Kidney epithelial cell (primary cell): ENCODE results near the gene SLFN12L. TPM values are rescaled to one million over a fixed set of nuclear protein-coding genes. Genes with fewer than 3 reads are reported as not detected.
"Not testable (repeated sequence)": the region's sequence is repeated elsewhere in the genome, so short reads cannot be mapped to it uniquely, and the experiment has no call there.

Source experiments
- DNase-seq: peaks from one replicate; pipeline ENCODE4 v3.0.0-alpha.2; 2010; ENCODE audit warnings: low read depth
- H3K27me3 ChIP-seq: 2 replicates; pipeline ENCODE4 v1.6.0; 2011; ENCODE audit warnings: low read length; ENCODE audit not compliant: control insufficient read depth, insufficient read depth
- H3K36me3 ChIP-seq: 2 replicates; pipeline ENCODE4 v1.5.1; 2011; ENCODE audit warnings: low read length; ENCODE audit not compliant: control insufficient read depth, insufficient read depth
- H3K4me3 ChIP-seq: 2 replicates; pipeline ENCODE4 v1.5.1; 2011; ENCODE audit warnings: low read depth, mild to moderate bottlenecking, control low read depth, low read length
- total RNA-seq: library from RNA; depleted of rRNA; stranded (reverse); fragments of >200 nt; gene quantifications from 2 replicates; pipeline ENCODE4 v1.2.3, GENCODE V29; 2015
- TF ChIP-seq, protein P1 (sequence below): IDR thresholded peaks from 2 replicates; pipeline ENCODE4 v1.5.1; 2011; ENCODE audit warnings: mild to moderate bottlenecking, moderate library complexity, low read length, control low read depth, inconsistent platforms; ENCODE audit not compliant: insufficient read depth, poor library complexity, severe bottlenecking

Gene SLFN12L
- total RNA-seq, 1 donor from 2014 or later, result not detected

DNA sequence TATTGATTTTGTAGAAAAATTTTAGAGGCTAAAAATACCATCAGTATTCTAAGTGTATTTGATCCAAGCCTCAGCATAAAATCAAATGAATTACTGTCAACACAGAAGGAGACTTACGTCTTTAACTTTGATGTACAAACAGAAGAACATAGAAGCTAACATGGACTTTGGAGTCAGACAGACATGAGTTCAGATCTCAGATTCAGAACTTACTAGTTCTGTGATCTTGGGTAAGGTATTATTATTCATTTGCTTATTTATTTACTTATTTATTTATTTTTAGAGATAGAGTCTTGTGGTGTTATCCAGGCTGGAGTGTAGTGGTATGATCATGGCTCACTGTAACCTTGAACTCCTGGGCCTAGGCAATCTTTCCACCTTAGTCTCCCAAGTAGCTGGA lies 4.0 kb upstream of the SLFN12L start:
- no peaks in the 10 kb centered on the region for H3K27me3 ChIP-seq
- TF ChIP-seq, protein P1, sequence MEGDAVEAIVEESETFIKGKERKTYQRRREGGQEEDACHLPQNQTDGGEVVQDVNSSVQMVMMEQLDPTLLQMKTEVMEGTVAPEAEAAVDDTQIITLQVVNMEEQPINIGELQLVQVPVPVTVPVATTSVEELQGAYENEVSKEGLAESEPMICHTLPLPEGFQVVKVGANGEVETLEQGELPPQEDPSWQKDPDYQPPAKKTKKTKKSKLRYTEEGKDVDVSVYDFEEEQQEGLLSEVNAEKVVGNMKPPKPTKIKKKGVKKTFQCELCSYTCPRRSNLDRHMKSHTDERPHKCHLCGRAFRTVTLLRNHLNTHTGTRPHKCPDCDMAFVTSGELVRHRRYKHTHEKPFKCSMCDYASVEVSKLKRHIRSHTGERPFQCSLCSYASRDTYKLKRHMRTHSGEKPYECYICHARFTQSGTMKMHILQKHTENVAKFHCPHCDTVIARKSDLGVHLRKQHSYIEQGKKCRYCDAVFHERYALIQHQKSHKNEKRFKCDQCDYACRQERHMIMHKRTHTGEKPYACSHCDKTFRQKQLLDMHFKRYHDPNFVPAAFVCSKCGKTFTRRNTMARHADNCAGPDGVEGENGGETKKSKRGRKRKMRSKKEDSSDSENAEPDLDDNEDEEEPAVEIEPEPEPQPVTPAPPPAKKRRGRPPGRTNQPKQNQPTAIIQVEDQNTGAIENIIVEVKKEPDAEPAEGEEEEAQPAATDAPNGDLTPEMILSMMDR, result no peak
- DNase-seq, result no peak
- no peak overlapping the region for H3K4me3 ChIP-seq
- H3K36me3 ChIP-seq, result no peaks in the 10 kb centered on the region

DNA sequence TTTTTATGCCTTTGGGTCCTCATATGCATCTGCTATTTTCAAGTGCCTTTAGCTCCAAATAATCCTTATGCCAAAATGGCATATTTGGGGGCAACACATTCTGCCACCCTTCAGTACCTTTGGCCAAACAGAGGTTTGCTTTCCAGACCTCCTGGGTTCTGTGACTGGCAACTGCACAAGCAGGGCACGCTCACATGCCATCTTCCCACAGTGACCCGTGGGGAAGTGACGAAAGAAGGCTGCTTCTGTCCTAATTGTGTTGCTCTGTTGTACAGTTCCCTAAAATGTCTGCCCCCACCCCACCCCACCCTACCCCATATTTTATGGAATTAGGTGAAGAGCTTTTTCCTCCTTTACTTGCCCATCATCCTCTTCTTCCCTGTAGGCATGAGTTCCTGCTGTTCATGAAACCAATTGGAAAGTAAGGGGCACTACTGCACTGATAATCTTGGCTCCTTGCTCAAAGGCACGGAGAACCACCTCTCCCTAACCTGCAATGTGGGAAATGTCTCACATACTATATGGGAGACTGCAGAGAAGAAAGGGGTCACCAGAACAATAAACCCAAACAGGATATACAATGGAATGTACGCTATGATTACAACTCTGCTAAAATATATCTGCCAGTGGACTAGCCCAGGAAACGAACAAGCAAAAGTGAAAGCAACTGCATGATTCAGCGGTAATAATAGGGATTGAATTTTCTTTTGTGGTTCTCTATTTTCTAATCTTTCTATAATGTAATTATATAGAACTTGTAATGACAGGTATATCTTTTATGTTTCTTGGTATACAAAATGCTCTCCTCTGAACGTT lies 3.3 kb upstream of the SLFN12L start:
- no peaks in the 10 kb centered on the region for H3K27me3 ChIP-seq
- no peak for DNase-seq
- H3K4me3 ChIP-seq, result no peak overlapping the region
- TF ChIP-seq, protein P1, result no peak
- H3K36me3 ChIP-seq, result no peaks in the 10 kb centered on the region

DNA sequence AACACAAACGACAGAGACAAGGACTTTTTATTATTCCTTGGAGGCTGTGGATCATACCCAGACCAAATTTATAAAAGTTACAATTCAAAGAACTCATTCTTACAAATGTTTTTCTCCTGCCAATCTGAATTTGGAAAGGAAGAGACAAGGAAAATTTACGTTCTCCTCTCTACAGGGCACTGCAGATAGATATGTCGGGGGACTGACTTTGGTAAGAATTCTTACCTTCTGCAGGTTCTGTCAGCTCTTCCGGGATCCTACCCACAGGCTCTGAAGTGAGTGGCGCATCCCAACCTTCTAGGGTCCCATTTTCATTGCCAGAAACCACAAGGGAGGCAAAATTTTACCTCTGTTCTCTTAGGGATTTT lies 2.2 kb upstream of the SLFN12L start:
- no peak overlapping the region for H3K4me3 ChIP-seq
- H3K36me3 ChIP-seq, result no peaks in the 10 kb centered on the region
- no peaks in the 10 kb centered on the region for H3K27me3 ChIP-seq
- TF ChIP-seq, protein P1, result no peak
- DNase-seq, result no peak

DNA sequence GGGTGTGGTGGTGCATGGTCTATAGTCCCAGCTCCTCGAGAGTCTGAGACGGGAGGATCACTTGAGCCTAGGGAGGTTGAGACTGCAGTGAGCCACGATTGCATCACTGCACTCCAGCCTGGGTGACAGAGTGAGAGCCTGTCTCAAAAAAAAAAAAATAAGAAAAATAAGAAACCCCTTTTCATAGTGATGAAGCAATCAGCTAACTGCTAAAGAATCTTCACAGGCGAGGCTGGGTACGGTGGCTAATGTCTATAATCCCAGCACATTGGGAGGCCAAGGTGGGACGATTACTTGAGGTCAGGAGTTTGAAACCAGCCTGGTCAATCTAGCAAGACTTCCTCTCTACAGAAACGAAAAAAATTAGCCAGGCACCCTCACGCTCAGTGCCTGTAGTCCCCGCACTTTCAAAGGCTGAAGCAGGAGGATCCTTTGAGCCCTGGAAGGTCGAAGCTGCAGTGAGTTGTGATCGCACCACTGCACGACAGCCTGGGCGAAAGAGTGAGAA lies 760 bp downstream of the SLFN12L start:
- TF ChIP-seq, protein P1, result no peak
- H3K4me3 ChIP-seq, result no peak overlapping the region
- no peaks in the 10 kb centered on the region for H3K36me3 ChIP-seq
- H3K27me3 ChIP-seq, result no peaks in the 10 kb centered on the region
- no peak for DNase-seq

DNA sequence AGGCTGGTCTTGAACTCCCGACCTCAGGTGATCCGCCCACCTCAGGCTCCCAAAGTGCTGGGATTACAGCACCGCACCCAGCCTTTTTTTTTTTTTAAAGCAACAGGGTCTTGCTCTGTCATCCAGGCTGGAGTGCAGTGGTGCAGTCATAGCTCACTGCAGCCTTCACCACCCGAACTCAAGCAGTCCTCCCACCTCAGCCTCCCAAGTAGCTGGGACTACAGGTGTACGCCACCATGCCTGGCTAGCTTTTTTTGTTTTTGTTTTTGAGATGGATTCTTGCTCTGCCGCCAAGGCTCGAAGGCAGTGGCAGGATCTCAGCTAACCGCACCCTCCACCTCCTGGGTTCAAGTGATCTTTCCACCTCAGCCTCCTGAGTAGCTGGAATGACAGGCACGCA lies 2.1 kb downstream of the SLFN12L start:
- not testable (repeated sequence) for H3K36me3 ChIP-seq, H3K4me3 ChIP-seq, H3K27me3 ChIP-seq, DNase-seq

DNA sequence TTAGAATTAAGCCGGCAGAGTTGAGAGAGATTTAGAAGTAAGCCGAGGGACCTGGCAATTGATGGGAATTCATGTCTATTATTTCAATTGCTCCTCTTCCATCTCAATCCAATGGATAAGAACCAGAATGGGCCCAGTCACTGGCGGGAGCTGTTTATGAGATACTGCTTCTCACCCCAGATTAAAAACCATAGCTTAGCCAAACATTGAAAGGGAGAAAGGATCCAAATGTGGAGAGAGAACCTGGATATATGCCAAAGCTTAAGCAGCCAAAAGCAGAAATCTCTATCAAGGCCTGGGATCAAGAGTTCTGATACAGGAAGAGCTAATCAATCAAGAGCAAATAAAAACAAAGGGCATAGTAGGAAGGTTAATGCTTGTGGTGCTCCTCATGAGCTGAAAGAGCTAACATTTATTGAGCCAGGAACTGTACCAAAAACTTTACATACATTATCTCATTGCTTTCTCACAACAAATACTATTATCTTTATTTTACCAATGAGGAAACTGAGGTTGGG lies 2.8 kb downstream of the SLFN12L start:
- no peak overlapping the region for H3K4me3 ChIP-seq
- H3K36me3 ChIP-seq, result no peaks in the 10 kb centered on the region
- TF ChIP-seq, protein P1, result no peak
- no peak for DNase-seq
- no peaks in the 10 kb centered on the region for H3K27me3 ChIP-seq
